ENCODE results near the gene HMX1.

Gene HMX1

GRCh38 chr4:8817096-8817812 is 54.4 kb downstream of the HMX1 start:
- no peak overlapping the region for H3K4me3 ChIP-seq (ENCODE audit: low read depth, low read length)
- TF ChIP-seq CTCF (IDR thresholded peaks at IDR 0.05; ENCODE audit: borderline replicate concordance, insufficient read depth, low read depth, low read length) = no peak

All from GM12875 (cell line).